Left ventricle myocardium inferior (tissue), 1 donor: Measurements from ENCODE around the gene MMP11. TPM values are rescaled to one million over a fixed set of nuclear protein-coding genes. Genes with fewer than 3 reads are reported as not detected.

Experiments used
- DNase-seq: peaks from one replicate; pipeline ENCODE4 v3.0.0-alpha.2; 2020
- H3K27ac ChIP-seq: fragments of 200-600 bp; replicated peaks from 2 replicates; pipeline ENCODE4 v1.8.0; 2021
- H3K27me3 ChIP-seq: fragments of 200-600 bp; 2 replicates; pipeline ENCODE4 v1.8.0; 2021; ENCODE audit warnings: low read depth
- H3K36me3 ChIP-seq: fragments of 200-600 bp; 2 replicates; pipeline ENCODE4 v1.8.0; 2021
- H3K4me1 ChIP-seq: fragments of 200-600 bp; 2 replicates; pipeline ENCODE4 v1.8.0; 2021
- H3K4me3 ChIP-seq: fragments of 200-600 bp; 2 replicates; pipeline ENCODE4 v1.8.0; 2021; ENCODE audit warnings: mild to moderate bottlenecking, moderate library complexity
- H3K9me3 ChIP-seq: fragments of 200-600 bp; replicated peaks from 2 replicates; pipeline ENCODE4 v1.8.0; 2021
- intact Hi-C: fragments of 100-400 bp; cut with micrococcal nuclease; formaldehyde crosslinking; loops from one replicate; pipeline ENCODE4 v1.11.0; 2022
- total RNA-seq: library from RNA; stranded (reverse); fragmentation: NEBNext Ultra II Directional; extraction: Animal tissue kit (Norgen Biotek cat#: 25700); gene quantifications from one replicate; pipeline ENCODE4 v1.2.1, GENCODE V29; 2021
- TF ChIP-seq, protein P1 (sequence below): fragments of 200-600 bp; IDR thresholded peaks from 2 replicates; pipeline ENCODE4 v1.8.0; 2021; ENCODE audit warnings: antibody characterized with exemption, mild to moderate bottlenecking, borderline replicate concordance
- donor health status: DM: no; HTN: yes; CAD: no; lungs with severe emphysema.

Gene MMP11
- total RNA-seq, 1 donor from 2014 or later = 16.9 TPM

DNA sequence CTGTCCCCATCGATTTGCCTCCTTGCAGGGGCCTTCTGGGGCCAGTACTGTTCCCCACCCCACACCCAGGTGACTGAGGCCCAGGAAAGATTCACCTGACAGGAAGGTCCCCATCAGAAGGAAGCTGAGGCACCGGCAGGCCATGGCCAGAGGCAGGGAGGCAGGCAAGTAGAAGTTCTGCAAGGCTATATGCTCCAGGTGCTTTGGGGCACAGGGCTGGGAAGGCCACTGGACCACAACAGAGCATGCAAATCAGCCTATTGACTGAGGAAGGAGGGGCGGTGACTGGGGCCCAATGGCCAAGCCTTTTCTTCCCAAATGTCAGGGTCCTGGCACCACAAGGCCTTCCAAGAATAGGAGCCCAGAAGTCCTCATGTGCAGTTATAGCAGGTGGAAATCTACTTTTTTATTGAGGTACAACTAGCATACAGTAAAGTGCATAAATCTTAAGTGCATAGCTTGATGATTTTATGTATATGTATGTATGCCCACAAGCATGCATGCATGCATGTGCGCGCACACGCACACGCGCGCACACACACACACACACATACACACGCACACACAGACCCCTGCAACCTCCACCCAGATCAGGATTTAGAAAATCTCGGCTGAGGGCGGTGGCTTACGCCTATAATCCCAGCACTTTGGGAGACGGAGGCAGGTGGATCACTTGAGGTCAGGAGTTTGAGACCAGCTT is 18.3 kb upstream of the MMP11 start, which contains the start of gene VPREB3:
VPREB3 (minus strand) TSS at position 206 of the 700 bp plus-strand sequence; CDS start at position 144, 62 bp downstream.
- TF ChIP-seq, protein P1, sequence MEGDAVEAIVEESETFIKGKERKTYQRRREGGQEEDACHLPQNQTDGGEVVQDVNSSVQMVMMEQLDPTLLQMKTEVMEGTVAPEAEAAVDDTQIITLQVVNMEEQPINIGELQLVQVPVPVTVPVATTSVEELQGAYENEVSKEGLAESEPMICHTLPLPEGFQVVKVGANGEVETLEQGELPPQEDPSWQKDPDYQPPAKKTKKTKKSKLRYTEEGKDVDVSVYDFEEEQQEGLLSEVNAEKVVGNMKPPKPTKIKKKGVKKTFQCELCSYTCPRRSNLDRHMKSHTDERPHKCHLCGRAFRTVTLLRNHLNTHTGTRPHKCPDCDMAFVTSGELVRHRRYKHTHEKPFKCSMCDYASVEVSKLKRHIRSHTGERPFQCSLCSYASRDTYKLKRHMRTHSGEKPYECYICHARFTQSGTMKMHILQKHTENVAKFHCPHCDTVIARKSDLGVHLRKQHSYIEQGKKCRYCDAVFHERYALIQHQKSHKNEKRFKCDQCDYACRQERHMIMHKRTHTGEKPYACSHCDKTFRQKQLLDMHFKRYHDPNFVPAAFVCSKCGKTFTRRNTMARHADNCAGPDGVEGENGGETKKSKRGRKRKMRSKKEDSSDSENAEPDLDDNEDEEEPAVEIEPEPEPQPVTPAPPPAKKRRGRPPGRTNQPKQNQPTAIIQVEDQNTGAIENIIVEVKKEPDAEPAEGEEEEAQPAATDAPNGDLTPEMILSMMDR = no peak
- no peak within 1 kb of the TSS for H3K4me3 ChIP-seq
- peaks cover 21% of the 10 kb centered on the region for H3K4me1 ChIP-seq
- intact Hi-C loops = no loop called here
- no peaks in the 10 kb centered on the region for H3K9me3 ChIP-seq
- no peaks in the 10 kb centered on the region for H3K27me3 ChIP-seq
- no peaks in the 10 kb centered on the region for H3K36me3 ChIP-seq
- no peak within 1 kb of the TSS for H3K27ac ChIP-seq
- no peak for DNase-seq

DNA sequence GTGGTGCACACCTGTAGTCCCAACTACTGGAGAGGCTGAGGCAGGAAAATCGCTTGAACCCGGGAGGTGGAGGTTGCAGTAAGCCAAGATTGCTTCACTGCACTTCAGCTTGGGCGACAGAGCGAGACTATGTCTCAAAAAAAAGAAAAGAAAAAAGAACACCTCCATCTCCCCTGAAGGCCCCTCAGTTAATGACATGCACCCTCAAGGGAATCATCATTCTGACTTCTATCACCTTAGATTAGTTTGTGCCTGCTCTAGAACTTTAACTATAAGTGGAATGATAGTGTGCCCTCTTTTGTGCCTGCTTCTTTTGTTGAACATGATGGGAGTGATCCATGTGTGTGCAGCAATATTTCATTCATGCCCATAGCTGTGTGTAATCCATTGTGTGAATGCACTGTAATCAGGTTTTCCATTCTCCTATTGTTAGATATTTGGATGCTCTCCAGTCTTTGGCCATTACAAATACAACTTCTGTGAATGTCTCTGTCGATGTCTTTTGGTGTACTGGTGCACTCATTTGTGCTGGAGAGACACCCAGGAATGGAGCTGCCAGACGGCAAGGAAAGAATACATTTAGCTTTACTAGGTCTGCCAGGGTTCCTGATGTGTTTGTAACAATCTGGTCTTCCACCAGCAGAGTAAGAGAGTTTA is 17.5 kb upstream of the MMP11 start:
- no peak for DNase-seq
- Histone ChIP-seq H3K27ac (no peak overlapping the region), H3K36me3 (no peaks in the 10 kb centered on the region), H3K4me3 (no peak overlapping the region), H3K27me3 (no peaks in the 10 kb centered on the region), H3K9me3 (no peaks in the 10 kb centered on the region), H3K4me1 (peaks cover 14% of the 10 kb centered on the region)
- intact Hi-C loops = no loop called here
- TF ChIP-seq, protein P1 = no peak

GRCh38 chr22:23755711-23756110 is 16.9 kb upstream of the MMP11 start:
- no peaks in the 10 kb centered on the region for H3K36me3 ChIP-seq
- DNase-seq = no peak
- intact Hi-C loops = no loop called here
- TF ChIP-seq, protein P1 = no peak
- H3K27me3 ChIP-seq = no peaks in the 10 kb centered on the region
- H3K4me3 ChIP-seq = no peak overlapping the region
- no peaks in the 10 kb centered on the region for H3K9me3 ChIP-seq
- H3K4me1 ChIP-seq = peaks cover 8% of the 10 kb centered on the region
- no peak overlapping the region for H3K27ac ChIP-seq

GRCh38 chr22:23756891-23757290 is 15.8 kb upstream of the MMP11 start:
- no peaks in the 10 kb centered on the region for H3K36me3 ChIP-seq
- no peak overlapping the region for H3K27ac ChIP-seq
- H3K4me3 ChIP-seq = no peak overlapping the region
- H3K9me3 ChIP-seq = no peaks in the 10 kb centered on the region
- intact Hi-C loops = no loop called here
- no peak for DNase-seq
- no peaks in the 10 kb centered on the region for H3K4me1 ChIP-seq
- TF ChIP-seq, protein P1 = no peak
- no peaks in the 10 kb centered on the region for H3K27me3 ChIP-seq

DNA sequence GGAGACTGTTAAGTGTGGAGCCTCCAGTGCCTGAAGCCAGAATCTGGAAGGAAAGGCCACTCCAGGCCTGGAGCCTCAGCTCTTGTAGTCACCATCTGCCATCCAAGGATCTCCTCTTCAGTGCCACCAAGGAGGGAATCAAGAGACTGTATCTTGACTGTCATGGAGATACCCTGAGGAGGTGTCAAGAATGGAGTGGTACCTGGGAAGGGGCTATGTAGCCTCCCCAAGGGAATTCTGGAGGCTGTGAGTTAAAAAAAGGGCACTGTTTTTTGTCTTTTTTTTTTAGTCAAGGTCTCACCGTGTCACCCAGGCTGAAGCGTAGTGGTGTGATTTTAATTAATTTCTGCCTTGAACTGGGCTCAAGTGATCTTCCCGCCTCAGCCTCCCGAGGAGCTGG is 13.1 kb upstream of the MMP11 start:
- Histone ChIP-seq H3K4me1 (peaks cover 19% of the 10 kb centered on the region), H3K27me3 (no peaks in the 10 kb centered on the region), H3K4me3 (no peak overlapping the region), H3K36me3 (no peaks in the 10 kb centered on the region), H3K27ac (no peak overlapping the region), H3K9me3 (no peaks in the 10 kb centered on the region)
- TF ChIP-seq, protein P1 = no peak
- DNase-seq = no peak
- intact Hi-C loops = no loop called here
